GM19328 (cell line): Measurements from ENCODE around the gene TPSAB1.
"Not testable (repeated sequence)": the region's sequence is repeated elsewhere in the genome, so short reads cannot be mapped to it uniquely, and the experiment has no call there.

ENCODE experiments used
- ATAC-seq: cut with Tn5 transposase; IDR thresholded peaks from one replicate; pipeline ENCODE4 v1.9.1; 2021; ENCODE audit warnings: mild to moderate bottlenecking, moderate library complexity; ENCODE audit not compliant: unreplicated experiment

The TPSAB1 gene

GRCh38 chr16:1244881-1245280, 4.4 kb downstream of the TPSAB1 start:
- ATAC-seq, result no peak

- no peak for ATAC-seq
These were observed 5.0 kb downstream of the TPSAB1 start for GRCh38 chr16:1245452-1246020.

- not testable (repeated sequence) for ATAC-seq
These were observed 7.5 kb downstream of the TPSAB1 start for GRCh38 chr16:1247903-1248537.

- ATAC-seq, result not testable (repeated sequence)
These were observed 8.7 kb downstream of the TPSAB1 start for GRCh38 chr16:1249031-1249755.

GRCh38 chr16:1253701-1254364, 13.3 kb downstream of the TPSAB1 start:
- ATAC-seq, result not testable (repeated sequence)

GRCh38 chr16:1254821-1255220, 14.3 kb downstream of the TPSAB1 start:
- ATAC-seq, result not testable (repeated sequence)

GRCh38 chr16:1255276-1256122, 15.0 kb downstream of the TPSAB1 start, which contains the start of gene TPSD1:
Gene TPSD1 (plus strand): TSS chr16:1256069. CDS start chr16:1256281, 212 bp downstream.
- ATAC-seq, result not testable (repeated sequence)

GRCh38 chr16:1256296-1256873, 15.9 kb downstream of the TPSAB1 start:
- ATAC-seq, result not testable (repeated sequence)

- no peak for ATAC-seq
These were observed 16.4 kb downstream of the TPSAB1 start for GRCh38 chr16:1256874-1257322.

- no peak for ATAC-seq
These were observed 17.2 kb downstream of the TPSAB1 start for GRCh38 chr16:1257561-1258224.

- ATAC-seq, result no peak
These were observed 17.7 kb downstream of the TPSAB1 start for GRCh38 chr16:1258225-1258600.

- no peak for ATAC-seq
These were observed 18.6 kb downstream of the TPSAB1 start for GRCh38 chr16:1258906-1259759.

- ATAC-seq, result no peak
These were observed 19.2 kb downstream of the TPSAB1 start for GRCh38 chr16:1259760-1260068.

GRCh38 chr16:1260101-1260680, 19.7 kb downstream of the TPSAB1 start:
- no peak for ATAC-seq

GRCh38 chr16:1261131-1261892, 20.8 kb downstream of the TPSAB1 start:
- ATAC-seq, result no peak

GRCh38 chr16:1262210-1262845, 21.8 kb downstream of the TPSAB1 start:
- no peak for ATAC-seq

- no peak for ATAC-seq
These were observed 22.3 kb downstream of the TPSAB1 start for GRCh38 chr16:1262846-1263221.
